ENCODE measurements around the gene DNAH5. TPM values are rescaled to one million over a fixed set of nuclear protein-coding genes. Genes with fewer than 3 reads are reported as not detected.

The DNAH5 gene
- total RNA-seq, 4 donors from 2014 or later: 0.04 to 0.39 (median 0.20) TPM; not detected in 1

- intact Hi-C loops (cut with DNase I; ENCODE audit: low total_unique reads): no loop called here
- H3K4me3 ChIP-seq (ENCODE audit: low read depth, poor library complexity, severe bottlenecking): no peak overlapping the region
- TF ChIP-seq POLR2A (IDR thresholded peaks at IDR 0.05): no peak
- TF ChIP-seq CTCF (IDR thresholded peaks at IDR 0.05): no peak
- no peak for DNase-seq (ENCODE audit: low spot score in 2 of 2)
- 63 to 74% methylated on average over 1 of the region's 1 CpG for WGBS, 2 donors
Observed at GRCh38 chr5:13909271-13909670, 35.2 kb downstream of the DNAH5 start.

GRCh38 chr5:13898569-13898968 lies 45.9 kb downstream of the DNAH5 start:
- TF ChIP-seq CTCF (IDR thresholded peaks at IDR 0.05): no peak
- TF ChIP-seq POLR2A (IDR thresholded peaks at IDR 0.05): no peak
- 90 to 91% methylated on average over 6 of the region's 6 CpGs for WGBS, 2 donors
- no peak for DNase-seq (ENCODE audit: low spot score in 2 of 2)
- intact Hi-C loops (cut with DNase I; ENCODE audit: low total_unique reads): no loop called here
- no peak overlapping the region for H3K4me3 ChIP-seq (ENCODE audit: low read depth, poor library complexity, severe bottlenecking)

GRCh38 chr5:13878357-13878756 lies 66.1 kb downstream of the DNAH5 start:
- no peak overlapping the region for H3K4me3 ChIP-seq (ENCODE audit: low read depth, poor library complexity, severe bottlenecking)
- intact Hi-C loops (cut with DNase I; ENCODE audit: low total_unique reads): no loop called here
- WGBS, 2 donors: 81 to 82% methylated on average over 4 of the region's 4 CpGs
- no peak for DNase-seq (ENCODE audit: low spot score in 2 of 2)
- TF ChIP-seq CTCF (IDR thresholded peaks at IDR 0.05): no peak
- TF ChIP-seq POLR2A (IDR thresholded peaks at IDR 0.05): no peak

GRCh38 chr5:13866792-13867191 lies 77.7 kb downstream of the DNAH5 start:
- no peak for DNase-seq (ENCODE audit: low spot score in 2 of 2)
- H3K4me3 ChIP-seq (ENCODE audit: low read depth, poor library complexity, severe bottlenecking): no peak overlapping the region
- intact Hi-C loops (cut with DNase I; ENCODE audit: low total_unique reads): no loop called here
- no peak for TF ChIP-seq POLR2A (IDR thresholded peaks at IDR 0.05)
- TF ChIP-seq CTCF (IDR thresholded peaks at IDR 0.05): no peak
- 32% methylated on average over 5 of the region's 5 CpGs for WGBS, 2 donors

GRCh38 chr5:13865312-13865711 lies 79.2 kb downstream of the DNAH5 start:
- TF ChIP-seq CTCF (IDR thresholded peaks at IDR 0.05) (no peak), POLR2A (IDR thresholded peaks at IDR 0.05) (no peak)
- DNase-seq (ENCODE audit: low spot score in 2 of 2): no peak
- intact Hi-C loops (cut with DNase I; ENCODE audit: low total_unique reads): no loop called here
- no peak overlapping the region for H3K4me3 ChIP-seq (ENCODE audit: low read depth, poor library complexity, severe bottlenecking)

GRCh38 chr5:13860146-13860545 lies 84.3 kb downstream of the DNAH5 start:
- 77 to 86% methylated on average over 4 of the region's 4 CpGs for WGBS, 2 donors
- TF ChIP-seq CTCF (IDR thresholded peaks at IDR 0.05) (no peak), POLR2A (IDR thresholded peaks at IDR 0.05) (no peak)
- H3K4me3 ChIP-seq (ENCODE audit: low read depth, poor library complexity, severe bottlenecking): no peak overlapping the region
- DNase-seq (ENCODE audit: low spot score in 2 of 2): no peak
- intact Hi-C loops (cut with DNase I; ENCODE audit: low total_unique reads): no loop called here

Measured in lower leg skin (tissue), 4 donors.